ENCODE measurements around the gene KCNMB2.

- no peak for TF ChIP-seq CTCF (IDR thresholded peaks at IDR 0.05 in 4 of 5, conservative IDR thresholded peaks at IDR 0.05 in 1 of 5)
- no peak for TF ChIP-seq POLR2A (IDR thresholded peaks at IDR 0.05)
Measured at GRCh38 chr3:178562143-178562946, 26.1 kb downstream of the KCNMB2 start.

All from gastrocnemius medialis (tissue), 4 donors.